NB4 (cell line): ENCODE results near the gene GALNT17.

ENCODE experiments used
- CTCF ChIP-seq: IDR thresholded peaks from one replicate; pipeline ENCODE4 v1.5.1; 2012; ENCODE audit warnings: low read depth, low read length
- MYC ChIP-seq: IDR thresholded peaks from 2 replicates; pipeline ENCODE4 v1.6.1; 2011; ENCODE audit warnings: low read depth, low read length
- POLR2A ChIP-seq: IDR thresholded peaks from 2 replicates; pipeline ENCODE4 v1.6.1; 2011; ENCODE audit warnings: mild to moderate bottlenecking; ENCODE audit not compliant: insufficient read length; ENCODE audit errors: extremely low read depth

DNA sequence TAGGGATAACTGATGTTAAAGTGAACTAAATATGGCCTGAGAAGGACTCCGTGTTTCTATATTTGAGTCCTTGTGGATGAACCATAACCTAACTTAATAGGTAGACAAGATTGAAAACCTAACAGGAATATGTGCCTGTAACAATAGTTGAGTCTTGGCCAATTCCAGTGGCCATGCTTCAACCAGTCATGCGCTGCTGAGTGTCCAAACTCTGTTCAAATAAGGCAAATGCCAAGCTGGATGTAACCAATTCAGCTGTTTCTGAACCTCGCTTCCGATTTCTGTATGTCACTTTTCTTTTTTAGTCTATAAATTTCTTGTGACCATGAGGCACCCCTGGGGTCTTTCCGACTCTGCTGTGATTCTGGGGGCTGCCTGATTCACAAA, 608.2 kb downstream of the GALNT17 start:
- no peak for TF ChIP-seq CTCF
- no peak for TF ChIP-seq POLR2A
- TF ChIP-seq MYC = no peak
